Cardiac septum (tissue), 1 donor: ENCODE measurements around the gene GAN. TPM values are rescaled to one million over a fixed set of nuclear protein-coding genes. Genes with fewer than 3 reads are reported as not detected.

Source experiments
- DNase-seq: peaks from one replicate; pipeline ENCODE4 v3.0.0-alpha.2; 2020; ENCODE audit warnings: low spot score
- intact Hi-C: fragments of 100-400 bp; cut with DNase I; formaldehyde crosslinking; loops from one replicate; pipeline ENCODE4 v1.14.0; 2022
- total RNA-seq: library from RNA; stranded (reverse); fragmentation: NEBNext Ultra II Directional; extraction: Animal tissue kit (Norgen Biotek cat#: 25700); gene quantifications from one replicate; pipeline ENCODE4 v1.2.1, GENCODE V29; 2021
- donor health status: DM: no; HTN: no; CAD: no.

GAN gene
- total RNA-seq, 1 donor from 2014 or later, result 13.3 TPM

DNA sequence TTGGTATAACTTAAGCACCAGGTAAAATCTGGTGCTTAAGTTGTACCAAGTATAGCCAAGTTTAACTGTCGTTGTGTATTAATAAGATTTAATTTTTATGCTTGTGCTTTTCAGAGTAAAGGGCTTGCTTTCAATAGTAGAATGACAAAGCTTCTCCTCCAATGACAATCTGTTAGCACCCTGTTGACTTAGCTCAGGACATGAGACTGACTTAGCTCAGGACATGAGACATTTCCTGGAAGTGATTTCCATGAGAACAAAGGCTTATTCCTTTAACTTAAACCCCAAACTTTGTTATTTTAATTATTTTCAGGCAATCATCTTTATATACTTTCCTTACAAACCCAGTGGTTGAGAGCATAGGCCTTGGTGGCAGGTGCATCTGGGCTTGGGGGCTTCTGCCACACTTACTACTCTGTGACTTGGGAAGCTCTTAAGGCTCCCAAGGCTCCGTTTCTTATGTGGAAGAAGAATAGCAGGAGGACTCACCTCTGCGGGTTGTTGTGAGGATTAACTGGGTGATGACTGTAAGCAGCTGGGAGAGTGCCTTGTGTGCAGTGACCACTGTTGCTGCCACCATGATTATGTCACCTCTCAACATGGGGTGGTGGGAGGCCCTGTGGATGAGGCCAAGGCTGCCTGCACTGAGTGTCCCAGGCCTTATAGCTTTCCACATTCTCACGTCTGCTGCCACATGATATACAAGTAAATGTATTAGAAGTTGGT, 70.4 kb downstream of the GAN start:
- DNase-seq, result no peak
- intact Hi-C loops, result no loop called here

DNA sequence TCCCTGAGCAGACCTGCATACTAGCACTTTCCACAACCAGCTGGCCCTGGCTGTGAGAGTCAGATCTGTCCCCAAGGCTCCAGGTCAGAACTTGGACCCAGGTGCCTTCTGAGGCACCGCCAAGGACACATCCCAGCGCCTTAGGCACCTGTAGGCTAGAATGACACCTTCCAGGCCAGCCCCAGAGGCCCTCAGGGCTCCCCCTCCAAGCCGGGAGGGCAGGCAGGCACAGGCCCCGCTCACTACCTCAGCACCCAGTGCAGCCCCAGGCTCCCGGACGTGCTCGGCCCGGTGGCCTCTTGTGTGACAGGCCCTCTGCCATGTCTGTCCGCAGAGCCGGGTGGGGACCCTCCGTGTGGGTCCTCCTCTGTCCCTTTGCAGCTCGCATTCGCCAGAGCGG, 73.6 kb downstream of the GAN start:
- intact Hi-C loops, result no loop called here
- DNase-seq, result no peak

DNA sequence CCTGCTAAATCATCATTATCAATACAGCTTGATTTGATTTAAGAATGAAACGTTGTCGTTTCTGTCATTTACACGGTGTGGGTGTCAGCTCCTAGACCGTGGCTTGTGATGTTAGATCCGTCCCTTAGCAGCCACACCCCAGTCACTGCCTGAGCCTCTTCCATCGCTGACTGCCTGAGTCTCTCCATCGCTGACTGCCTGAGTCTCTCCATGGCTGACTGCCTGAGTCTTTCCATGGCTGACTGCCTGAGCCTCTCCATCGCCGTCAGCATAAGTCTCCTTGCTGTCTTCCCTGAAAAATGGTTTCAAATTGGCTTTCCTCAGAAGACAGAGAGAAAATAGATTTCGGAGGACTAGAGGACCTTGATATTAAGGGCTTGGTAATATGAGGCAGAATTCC, 76.1 kb downstream of the GAN start:
- intact Hi-C loops, result no loop called here
- DNase-seq, result no peak

DNA sequence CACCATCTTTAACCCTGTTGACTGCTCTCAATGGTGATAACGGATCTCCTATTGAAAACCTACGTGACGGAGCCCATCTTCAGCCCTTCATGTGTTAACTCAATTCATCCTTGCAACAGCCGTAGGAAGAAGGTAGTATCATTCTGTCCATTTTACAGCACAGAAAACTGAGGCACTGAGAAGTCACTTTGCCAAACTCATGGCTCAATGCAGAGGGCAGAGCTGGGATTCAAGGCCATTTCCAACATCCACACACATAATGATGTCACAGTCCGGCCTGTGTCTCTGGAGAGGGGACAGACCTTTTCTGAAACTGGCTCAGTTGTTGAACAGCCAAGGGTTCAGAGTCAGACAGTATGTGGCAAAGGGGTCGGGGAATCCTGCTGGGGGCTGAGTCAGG, 77.2 kb downstream of the GAN start:
- DNase-seq, result no peak
- intact Hi-C loops, result no loop called here

DNA sequence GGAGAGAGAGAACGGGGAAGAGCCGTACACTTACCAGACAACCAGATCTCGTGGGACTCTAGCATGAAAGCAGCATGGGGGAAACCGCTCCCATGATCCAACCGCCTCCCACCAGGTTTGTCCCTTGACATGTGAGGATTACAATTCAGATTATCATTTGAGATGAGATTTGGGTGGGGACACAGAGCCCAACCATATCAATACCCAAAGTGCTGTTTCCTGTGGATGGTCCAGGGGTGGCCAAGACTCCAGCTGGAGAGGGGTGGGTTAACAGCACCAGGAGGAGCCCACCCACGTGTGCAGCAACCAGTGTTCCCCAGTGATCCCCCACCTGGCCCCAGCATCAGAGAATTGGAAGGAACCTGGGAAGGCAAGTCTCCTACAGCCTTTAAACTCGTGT, 79.7 kb downstream of the GAN start:
- DNase-seq, result no peak
- intact Hi-C loops, result no loop called here

DNA sequence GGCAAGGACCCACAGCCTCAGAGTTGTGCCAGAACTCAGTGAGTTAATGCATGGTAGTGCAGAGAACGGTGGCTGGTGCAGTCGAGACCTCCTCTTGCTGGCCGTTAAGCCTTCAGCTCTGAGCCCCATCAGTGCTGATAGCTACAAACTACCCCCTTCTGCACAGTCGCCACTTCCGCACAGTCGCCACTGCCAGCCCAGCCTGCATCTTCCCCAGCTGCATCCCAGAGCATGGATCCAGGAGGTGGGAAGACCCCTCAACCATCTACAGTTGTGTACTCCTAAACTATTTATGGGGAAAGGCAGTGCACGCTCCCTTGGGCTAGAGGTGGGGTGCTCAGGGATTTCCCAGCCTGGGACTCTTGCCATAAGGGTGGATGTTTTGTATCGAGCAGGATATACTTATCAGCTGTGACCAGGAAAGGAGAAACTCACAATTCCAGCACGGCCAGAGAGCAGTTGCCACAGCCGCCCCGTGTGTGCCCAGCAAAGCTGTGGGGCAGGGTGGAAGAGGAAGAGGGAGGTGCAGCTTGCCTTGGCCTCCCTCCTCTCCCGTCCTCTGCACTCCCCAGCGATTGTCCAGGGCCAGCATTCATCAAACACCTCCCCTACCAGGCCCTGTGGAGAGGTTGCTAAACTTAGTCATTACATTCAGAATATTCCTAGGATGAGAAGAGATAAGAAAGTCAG, 80.3 kb downstream of the GAN start:
- DNase-seq, result no peak
- intact Hi-C loops, result no loop called here

DNA sequence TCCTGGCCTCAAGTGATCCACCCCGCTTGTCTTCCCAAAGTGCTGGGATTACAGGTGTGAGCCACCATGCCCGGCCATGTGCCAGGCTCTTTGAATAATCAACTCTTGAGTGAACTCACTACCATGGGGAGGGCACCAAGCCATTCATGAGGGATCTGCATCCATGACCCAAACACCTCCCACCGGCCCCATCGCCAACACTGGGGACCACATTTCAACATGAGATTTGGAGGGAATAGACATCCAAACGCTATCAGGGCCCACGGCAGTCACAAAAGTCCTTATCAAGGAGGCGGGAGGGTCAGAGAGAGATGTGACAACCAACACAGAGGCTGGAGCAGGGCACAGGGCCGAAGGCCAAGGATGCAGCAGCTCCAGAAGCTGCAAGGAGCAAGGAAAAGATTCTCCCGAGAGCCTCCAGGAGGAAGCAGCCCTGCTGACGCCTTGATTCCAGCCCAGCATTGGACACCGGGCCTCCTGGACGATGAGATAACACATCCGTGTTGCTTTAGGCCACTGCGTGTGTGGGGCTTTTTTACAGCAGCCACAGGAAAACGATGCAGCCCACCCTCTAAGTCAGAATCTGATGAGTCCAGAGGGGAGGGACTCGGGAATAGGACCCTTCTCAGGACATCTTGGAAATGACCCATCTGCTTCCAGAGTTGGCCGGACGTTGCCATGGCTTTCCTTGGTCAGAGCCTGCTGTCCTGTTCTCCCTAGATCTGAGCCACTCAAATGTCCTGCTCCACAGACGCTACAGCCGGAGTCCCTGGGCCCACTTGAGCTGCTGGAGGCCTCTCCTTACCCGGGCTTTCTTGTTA, 82.5 kb downstream of the GAN start:
- intact Hi-C loops, result no loop called here
- DNase-seq, result peak; percentile 70

DNA sequence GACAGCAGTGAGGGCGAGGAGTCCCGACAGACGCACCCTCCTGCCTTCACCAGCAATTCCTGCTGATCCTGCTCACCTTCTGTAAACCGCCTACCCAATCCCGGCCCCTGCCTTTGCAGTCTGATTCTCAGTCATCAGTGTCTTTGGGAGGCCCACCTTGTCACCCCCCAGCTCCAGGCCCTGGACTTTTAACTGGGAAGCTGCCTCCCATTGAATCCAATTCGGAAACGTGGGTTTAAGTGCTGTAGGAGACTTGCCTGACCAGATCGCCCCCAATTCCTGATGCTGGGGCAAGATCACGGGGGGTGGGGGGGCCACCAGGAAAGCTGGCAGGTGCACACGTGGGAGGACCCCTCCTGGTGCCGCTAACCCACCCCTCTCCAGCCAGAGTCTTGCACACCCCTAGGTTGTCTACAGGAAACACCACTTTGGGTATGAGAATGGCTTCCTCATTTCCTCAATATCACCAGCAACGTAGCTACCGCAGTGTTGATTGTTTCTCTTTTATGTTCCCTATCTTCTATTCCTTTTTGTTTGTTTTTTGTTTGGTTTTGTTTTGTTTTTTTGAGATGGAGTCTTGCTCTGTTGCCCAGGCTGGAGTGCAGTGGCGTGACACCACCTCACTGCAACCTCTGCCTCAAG, 83.2 kb downstream of the GAN start:
- peak; percentile 62 for DNase-seq
- intact Hi-C loops, result no loop called here

DNA sequence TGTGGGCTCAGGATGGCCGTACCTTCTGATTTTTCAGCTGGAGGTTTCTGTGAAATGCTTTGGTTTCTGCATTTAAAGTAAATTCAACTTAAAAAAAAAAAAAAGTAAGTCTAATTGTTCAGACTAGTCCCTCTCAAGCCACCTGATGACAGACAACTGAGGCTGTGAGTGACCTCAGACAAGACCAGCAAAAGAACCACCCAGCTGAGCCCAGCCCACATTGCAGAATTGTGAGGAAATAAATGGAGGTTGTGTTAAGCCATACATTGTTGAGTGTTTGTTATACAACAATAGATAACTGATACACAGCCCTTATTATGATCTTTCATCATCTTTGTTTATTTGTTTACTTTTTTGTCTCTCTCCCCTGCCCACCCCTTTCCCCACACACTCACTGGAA, 85.1 kb downstream of the GAN start:
- intact Hi-C loops, result loop anchor here (5.0 to 10.0 kb wide), 2 partner anchors 222 to 295 kb away; no protein-coding TSS in a partner anchor
- no peak for DNase-seq

DNA sequence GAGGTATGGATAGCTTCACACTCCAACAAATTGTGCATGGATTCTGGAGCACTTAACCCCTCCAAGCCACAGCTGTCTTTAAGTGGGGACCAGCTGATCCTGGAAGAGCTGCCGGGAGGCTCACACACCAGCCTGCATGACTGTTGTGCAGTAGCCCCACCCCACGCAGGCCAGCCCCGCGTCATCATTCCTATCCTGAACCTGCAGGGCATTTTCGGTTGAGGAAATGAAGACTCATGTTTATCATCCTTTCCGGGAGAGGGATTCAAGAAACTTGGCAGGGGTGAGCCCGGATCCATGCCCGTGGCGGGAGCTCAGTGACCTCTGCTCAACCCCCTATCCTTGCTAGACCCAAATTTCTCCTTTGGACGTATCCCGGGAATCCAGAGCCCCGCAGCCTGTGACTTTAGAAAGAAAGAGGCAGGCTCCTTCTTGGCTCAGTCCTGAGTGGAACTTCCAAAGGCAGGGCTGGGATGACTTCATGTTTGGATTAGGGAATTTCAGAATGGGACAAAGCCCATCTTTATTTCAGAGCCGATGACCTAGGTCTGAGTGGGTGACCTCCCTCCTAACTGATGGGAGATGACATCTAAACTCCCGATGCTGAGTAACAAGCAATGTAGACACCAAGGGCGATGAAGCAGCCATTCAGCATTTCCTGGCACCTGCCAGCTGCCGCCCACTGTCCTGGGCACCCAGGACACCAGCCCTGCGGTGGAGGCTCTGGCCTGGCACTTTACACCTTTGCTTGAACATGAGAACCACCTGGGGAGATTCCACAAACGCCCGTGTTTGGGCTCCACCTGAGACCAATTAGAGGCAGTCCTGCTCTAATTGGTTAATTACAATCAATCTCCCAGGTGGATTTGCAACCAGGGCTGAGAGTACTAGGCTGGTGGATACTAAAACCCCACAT, 86.5 kb downstream of the GAN start:
- peak; percentile 53 for DNase-seq
- intact Hi-C loops, result loop anchor here (5.0 to 10.0 kb wide), 2 partner anchors 221 to 294 kb away; no protein-coding TSS in a partner anchor

DNA sequence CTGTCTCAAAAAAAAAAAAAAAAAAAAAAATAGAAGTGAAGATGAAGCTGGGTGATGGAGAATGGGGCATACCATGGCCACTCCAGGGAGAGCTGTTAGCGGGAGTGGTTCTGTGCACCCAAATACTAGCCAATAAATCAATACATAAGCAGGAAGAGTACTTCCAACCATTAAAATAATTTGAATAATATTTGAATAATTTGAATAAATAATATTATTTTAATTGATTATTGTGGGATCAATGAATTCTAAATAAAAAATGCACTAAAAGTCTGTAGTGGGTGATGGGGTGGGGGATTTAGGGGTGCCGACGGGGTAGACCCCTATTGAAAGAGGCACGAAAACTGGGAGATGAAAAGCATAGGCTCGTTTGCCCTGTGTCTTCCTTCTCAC, 88.4 kb downstream of the GAN start:
- DNase-seq, result no peak
- intact Hi-C loops, result loop anchor here (1.0 to 10.0 kb wide), 4 partner anchors 36 to 320 kb away; no protein-coding TSS in a partner anchor

DNA sequence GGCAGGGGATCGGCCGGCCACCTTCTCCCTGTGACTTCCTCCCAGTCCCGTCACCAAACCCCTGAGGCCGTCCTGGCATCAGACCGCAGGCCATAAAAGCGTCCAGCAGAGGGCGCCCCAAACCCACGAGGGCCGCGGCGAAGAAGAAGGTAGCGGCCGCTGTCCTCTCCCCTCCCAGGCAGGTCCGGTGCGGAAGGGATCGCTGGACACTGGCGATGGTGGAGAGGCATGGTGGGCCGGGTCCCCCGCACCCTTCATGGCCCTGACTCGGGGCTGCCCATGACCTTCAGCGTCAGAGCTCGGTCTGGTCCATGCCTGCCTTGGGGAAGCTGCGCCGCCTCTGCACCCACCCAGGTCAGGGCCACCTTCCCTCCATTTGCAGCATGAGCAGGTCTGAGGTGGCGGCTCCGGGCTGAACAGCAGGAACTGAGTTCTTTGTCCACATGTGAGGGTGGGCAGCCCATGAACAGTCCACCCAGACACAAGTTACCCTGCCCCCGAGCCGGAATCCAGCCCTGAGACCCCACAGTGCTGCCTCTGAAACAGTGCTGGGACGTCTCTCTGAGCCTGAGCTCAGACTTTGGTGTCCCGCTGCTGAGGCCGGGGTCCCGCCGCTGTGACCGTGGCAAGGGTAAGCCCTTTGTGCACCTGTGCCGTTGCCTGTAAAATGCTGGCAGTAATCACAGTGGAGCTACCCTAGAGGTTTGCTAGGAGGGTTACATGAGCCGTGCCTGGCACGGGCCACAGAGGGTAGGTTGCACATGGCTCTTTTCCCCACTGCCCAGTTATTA, 89.0 kb downstream of the GAN start:
- intact Hi-C loops, result loop anchor here (1.0 to 10.0 kb wide), 4 partner anchors 37 to 320 kb away; no protein-coding TSS in a partner anchor
- DNase-seq, result peak; percentile 95

DNA sequence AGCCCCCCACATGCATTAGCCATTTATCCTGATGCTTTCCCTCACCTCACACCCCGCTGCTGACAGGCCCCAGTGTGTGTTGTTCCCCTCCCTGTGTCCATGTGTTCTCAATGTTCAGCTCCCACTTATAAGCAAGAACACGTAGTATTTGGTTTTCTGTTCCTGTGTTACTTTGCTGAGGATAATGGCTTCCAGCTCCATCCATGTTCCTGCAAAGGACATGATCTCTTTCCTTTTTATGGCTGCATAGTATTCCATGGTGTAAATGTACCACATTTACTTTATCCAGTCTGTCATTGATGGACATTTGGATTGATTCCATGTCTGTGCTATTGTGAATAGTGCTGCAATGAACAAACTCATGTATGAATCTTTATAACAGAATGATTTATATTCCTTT, 90.2 kb downstream of the GAN start:
- peak; percentile 10 for DNase-seq
- intact Hi-C loops, result loop anchor here (10.0 kb wide), 1 partner anchor 290 kb away; no protein-coding TSS in a partner anchor

DNA sequence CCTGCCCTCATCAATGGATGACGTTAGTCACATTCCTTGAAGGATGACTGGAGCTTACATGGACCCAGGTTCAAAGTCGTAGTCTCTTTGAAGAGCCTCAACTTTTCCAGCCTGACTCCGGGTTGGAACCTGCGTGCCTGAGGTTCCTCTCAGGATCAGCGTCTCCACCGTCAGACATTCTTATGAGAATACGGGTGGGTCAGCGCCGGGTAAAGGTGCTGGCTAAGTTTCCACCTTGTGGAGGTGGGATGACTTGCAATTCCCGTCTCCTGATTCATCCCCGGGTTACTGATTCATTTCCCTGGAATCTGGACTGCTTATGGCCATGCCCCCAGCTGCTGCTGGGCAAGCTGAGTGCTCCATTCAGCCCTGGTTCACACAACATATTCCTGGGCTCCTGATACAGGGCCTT, 90.9 kb downstream of the GAN start:
- DNase-seq, result no peak
- intact Hi-C loops, result loop anchor here (10.0 kb wide), 1 partner anchor 289 kb away; no protein-coding TSS in a partner anchor

DNA sequence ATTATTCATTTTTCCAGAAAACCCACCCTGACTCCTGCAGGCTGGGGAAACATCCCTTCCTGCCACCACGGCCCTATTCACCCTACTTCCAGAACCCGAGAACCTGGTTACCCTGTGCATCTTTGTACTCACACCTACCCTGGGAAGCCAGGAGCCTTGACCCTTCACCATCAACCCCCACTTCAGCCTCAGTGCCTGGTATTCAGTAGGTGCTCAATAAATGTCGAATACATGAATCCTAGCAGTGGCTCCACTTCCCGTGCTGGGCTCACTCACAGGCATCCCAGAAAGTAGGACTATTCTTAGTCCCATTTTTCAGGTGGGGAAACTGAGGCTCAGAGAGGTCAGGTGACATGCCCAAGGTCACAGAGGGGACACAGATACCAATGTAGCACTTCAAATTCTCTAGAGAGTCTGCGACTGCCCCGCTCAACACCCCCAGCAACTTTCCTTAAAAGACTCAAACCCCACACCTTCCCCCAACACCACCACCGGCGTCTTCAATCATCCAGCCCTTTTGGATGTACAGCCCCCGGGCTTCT, 93.7 kb downstream of the GAN start:
- DNase-seq, result no peak
- intact Hi-C loops, result loop anchor here (10.0 kb wide), 1 partner anchor 286 kb away; no protein-coding TSS in a partner anchor

DNA sequence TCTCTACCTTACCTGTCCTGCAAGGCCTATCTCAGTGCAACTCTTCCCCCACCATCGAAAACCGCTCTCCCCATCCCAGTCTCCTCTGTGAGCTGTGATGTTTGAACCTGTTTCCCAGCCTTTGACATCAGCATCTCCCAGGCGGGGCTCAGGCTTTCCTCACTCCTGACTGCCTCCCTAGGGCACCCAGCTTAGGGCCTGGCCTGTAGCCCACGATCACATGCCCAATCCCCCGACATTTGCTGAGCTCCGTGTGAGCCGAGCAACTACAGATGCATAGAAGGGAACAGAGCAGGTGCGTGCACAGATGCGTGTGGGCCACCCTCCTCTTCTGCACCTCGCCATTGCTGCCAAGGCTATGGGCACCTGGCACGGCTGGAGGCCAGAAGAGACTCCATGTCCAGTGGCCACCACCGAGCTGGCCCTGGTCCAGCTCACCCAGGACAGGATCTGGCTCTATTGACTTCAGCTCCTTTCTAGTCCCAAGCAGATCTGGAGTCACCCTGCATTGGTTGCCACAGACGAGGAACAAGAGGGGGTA, 94.3 kb downstream of the GAN start:
- intact Hi-C loops, result loop anchor here (10.0 kb wide), 1 partner anchor 286 kb away; no protein-coding TSS in a partner anchor

DNA sequence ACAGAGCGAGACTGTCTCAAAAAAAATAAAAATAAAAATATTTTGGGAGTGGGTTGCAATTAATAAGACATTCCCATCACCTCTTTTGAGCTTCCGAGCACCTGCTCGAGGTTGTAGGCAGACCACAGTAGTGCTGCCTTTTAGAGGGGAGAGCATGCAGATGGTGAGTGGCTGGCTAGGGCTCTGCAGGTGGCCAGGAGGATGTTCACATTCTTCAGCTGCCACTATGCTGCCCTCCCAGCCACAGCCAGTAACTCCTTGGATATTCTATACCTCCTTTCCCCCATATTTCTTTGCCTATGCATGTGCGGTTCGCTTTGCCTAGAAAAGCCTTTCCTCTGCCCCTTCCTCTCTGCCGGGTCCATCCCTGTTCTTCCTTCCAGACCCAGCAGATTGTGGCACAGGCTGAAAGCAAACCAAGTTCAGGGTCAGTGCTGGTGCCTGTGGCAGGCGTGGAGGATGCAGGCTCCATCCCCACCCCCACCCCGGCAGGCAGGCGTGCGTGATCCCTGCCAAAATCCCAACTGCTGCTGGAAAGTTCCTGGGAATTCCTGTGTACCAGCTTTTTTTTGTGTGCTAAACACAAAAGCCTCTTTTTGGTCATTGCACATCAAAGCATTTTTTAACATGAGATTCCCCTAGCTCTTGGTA, 96.0 kb downstream of the GAN start:
- intact Hi-C loops, result no loop called here
- no peak for DNase-seq

More for the DNA sequence above, 94.3 kb downstream of the GAN start:
- no peak for DNase-seq
